HG03064 (cell line): ENCODE results near the gene KAZN.
"Not testable (repeated sequence)": the region's sequence is repeated elsewhere in the genome, so short reads cannot be mapped to it uniquely, and the experiment has no call there.

Experiments
- ATAC-seq: cut with Tn5 transposase; IDR thresholded peaks from one replicate; pipeline ENCODE4 v1.9.1; 2021; ENCODE audit warnings: low read depth; ENCODE audit not compliant: unreplicated experiment

The KAZN gene

GRCh38 chr1:14961661-14962267 is 363.3 kb downstream of the KAZN start:
- ATAC-seq: no peak

GRCh38 chr1:14962407-14962806 is 363.9 kb downstream of the KAZN start:
- no peak for ATAC-seq

GRCh38 chr1:14963791-14964710 is 365.6 kb downstream of the KAZN start:
- not testable (repeated sequence) for ATAC-seq

GRCh38 chr1:14964711-14965055 is 366.2 kb downstream of the KAZN start:
- no peak for ATAC-seq

GRCh38 chr1:14968251-14968851 is 369.9 kb downstream of the KAZN start:
- ATAC-seq: no peak

GRCh38 chr1:14969006-14969405 is 370.5 kb downstream of the KAZN start:
- ATAC-seq: no peak

- no peak for ATAC-seq
These were observed 371.8 kb downstream of the KAZN start for GRCh38 chr1:14970115-14970798.

- ATAC-seq: no peak
These were observed 372.3 kb downstream of the KAZN start for GRCh38 chr1:14970799-14971141.

- no peak for ATAC-seq
These were observed 372.7 kb downstream of the KAZN start for GRCh38 chr1:14971221-14971620.

- no peak for ATAC-seq
These were observed 373.6 kb downstream of the KAZN start for GRCh38 chr1:14972107-14972506.

- no peak for ATAC-seq
These were observed 375.3 kb downstream of the KAZN start for GRCh38 chr1:14973773-14974172.

- ATAC-seq: no peak
These were observed 375.9 kb downstream of the KAZN start for GRCh38 chr1:14974361-14974760.

- ATAC-seq: no peak
These were observed 376.6 kb downstream of the KAZN start for GRCh38 chr1:14975119-14975518.

GRCh38 chr1:14976256-14976655 is 377.8 kb downstream of the KAZN start:
- ATAC-seq: no peak

- no peak for ATAC-seq
These were observed 378.9 kb downstream of the KAZN start for GRCh38 chr1:14977338-14977931.

- ATAC-seq: no peak
These were observed 382.2 kb downstream of the KAZN start for GRCh38 chr1:14980621-14981218.

GRCh38 chr1:14982029-14982428 is 383.5 kb downstream of the KAZN start:
- ATAC-seq: no peak

GRCh38 chr1:14983277-14983676 is 384.8 kb downstream of the KAZN start:
- no peak for ATAC-seq

- ATAC-seq: no peak
These were observed 387.7 kb downstream of the KAZN start for GRCh38 chr1:14986168-14986567.

GRCh38 chr1:14987829-14988603 is 389.5 kb downstream of the KAZN start:
- no peak for ATAC-seq
